Measurements from ENCODE around the gene LILRA2. TPM values are rescaled to one million over a fixed set of nuclear protein-coding genes. Genes with fewer than 3 reads are reported as not detected.
"Not testable (repeated sequence)": the region's sequence is repeated elsewhere in the genome, so short reads cannot be mapped to it uniquely, and the experiment has no call there.

Gene LILRA2
- total RNA-seq, 1 experiment from 2014 or later = not detected

DNA sequence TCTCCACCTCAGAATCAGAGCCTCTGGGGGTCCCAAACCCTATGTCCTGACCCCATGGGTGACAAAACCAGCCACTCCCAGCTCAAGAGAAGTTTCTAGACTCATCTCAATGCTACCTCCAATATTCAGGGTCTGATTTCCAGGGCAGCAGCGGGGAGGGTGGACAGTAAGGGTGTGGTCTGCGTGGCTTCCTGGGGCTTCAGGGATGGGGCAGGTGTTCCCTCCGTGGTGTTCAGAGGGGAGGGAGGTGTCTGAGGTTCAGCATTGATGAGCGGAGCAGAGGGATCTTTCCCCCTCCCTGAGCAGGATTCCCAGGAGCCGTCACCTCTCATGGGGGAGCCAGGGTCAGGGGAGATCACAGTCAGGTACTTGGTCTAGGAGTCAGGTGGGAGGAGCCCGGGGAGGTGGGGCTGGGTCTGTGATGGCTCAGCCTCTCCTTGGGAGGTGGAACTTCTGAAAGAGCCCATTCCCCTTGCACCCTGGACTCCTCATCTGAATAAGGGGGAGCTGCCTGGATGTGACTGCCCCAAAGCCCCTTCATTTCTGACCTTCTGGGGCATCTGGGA lies 2.9 kb downstream of the LILRA2 start:
- peaks cover 38% of the 10 kb centered on the region for H3K36me3 Mint-ChIP-seq
- ChIA-PET CTCF (no interaction called here), POLR2A (no interaction called here)
- TF ChIP-seq FOXP1 (CRISPR knock-in tag; IDR thresholded peaks at IDR 0.05; ENCODE audit: borderline replicate concordance) (no peak), E2F5 (CRISPR knock-in tag; IDR thresholded peaks at IDR 0.05) (no peak), PRRX2 (CRISPR knock-in tag; IDR thresholded peaks at IDR 0.05) (no peak), E2F1 (CRISPR knock-in tag; IDR thresholded peaks at IDR 0.05) (no peak), ATF3 (CRISPR knock-in tag; conservative IDR thresholded peaks at IDR 0.05) (no peak), ZNF532 (CRISPR knock-in tag; IDR thresholded peaks at IDR 0.05; ENCODE audit: borderline replicate concordance) (no peak)
- TF ChIP-seq, protein P1, sequence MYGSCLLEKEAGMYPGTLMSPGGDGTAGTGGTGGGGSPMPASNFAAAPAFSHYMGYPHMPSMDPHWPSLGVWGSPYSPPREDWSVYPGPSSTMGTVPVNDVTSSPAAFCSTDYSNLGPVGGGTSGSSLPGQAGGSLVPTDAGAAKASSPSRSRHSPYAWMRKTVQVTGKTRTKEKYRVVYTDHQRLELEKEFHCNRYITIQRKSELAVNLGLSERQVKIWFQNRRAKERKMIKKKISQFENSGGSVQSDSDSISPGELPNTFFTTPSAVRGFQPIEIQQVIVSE (CRISPR knock-in tag; IDR thresholded peaks at IDR 0.05; ENCODE audit: borderline replicate concordance) = no peak
- DNase-seq (ENCODE audit: low spot score) = no peak
- H3K4me3 Mint-ChIP-seq = no peak overlapping the region
- ATAC-seq = peak; percentile 67
- peaks cover 57% of the 10 kb centered on the region for H3K9me3 Mint-ChIP-seq
- H3K4me1 Mint-ChIP-seq = 0 out of 2 replicates have a peak, but pooled peaks cover 2% of the 10 kb centered on the region
- peaks cover 13% of the 10 kb centered on the region for H3K27me3 Mint-ChIP-seq (ENCODE audit: low read depth)
- H3K27ac Mint-ChIP-seq = no peak overlapping the region

DNA sequence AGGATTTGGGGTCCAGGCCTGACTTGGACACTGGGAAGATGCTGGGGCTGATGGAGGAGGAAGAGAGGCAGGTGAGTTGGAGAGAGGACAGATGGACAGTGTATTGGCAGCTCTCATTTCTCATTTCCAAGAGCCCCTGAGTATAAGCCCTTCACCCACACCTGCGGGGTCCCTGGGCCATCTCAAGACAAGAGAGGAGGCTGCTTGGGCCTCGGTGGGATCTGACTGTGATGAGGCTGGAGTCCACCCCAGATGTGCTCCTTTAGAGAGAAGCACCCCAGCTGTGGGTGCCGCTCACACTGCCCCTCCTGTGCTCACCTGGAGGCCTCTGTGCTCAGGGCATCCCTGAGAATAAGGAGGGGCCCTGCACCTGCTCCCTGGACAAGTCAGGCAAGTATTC lies 3.7 kb downstream of the LILRA2 start:
- POLR2A ChIA-PET = no interaction called here
- Mint-ChIP-seq H3K9me3 (peaks cover 58% of the 10 kb centered on the region), H3K4me1 (0 out of 2 replicates have a peak, but pooled peaks cover 2% of the 10 kb centered on the region), H3K27me3 (ENCODE audit: low read depth) (peaks cover 18% of the 10 kb centered on the region), H3K27ac (no peak overlapping the region), H3K4me3 (no peak overlapping the region), H3K36me3 (peaks cover 42% of the 10 kb centered on the region)
- ATAC-seq (no peak), DNase-seq (ENCODE audit: low spot score) (no peak)
- CTCF ChIA-PET = no interaction called here
- TF ChIP-seq CBFB (CRISPR knock-in tag; IDR thresholded peaks at IDR 0.05; ENCODE audit: low read depth) = no peak
- no peak for TF ChIP-seq ZNF232 (CRISPR knock-in tag; IDR thresholded peaks at IDR 0.05)
- TF ChIP-seq E2F4 (CRISPR knock-in tag; IDR thresholded peaks at IDR 0.05; ENCODE audit: borderline replicate concordance, low read depth) = no peak

DNA sequence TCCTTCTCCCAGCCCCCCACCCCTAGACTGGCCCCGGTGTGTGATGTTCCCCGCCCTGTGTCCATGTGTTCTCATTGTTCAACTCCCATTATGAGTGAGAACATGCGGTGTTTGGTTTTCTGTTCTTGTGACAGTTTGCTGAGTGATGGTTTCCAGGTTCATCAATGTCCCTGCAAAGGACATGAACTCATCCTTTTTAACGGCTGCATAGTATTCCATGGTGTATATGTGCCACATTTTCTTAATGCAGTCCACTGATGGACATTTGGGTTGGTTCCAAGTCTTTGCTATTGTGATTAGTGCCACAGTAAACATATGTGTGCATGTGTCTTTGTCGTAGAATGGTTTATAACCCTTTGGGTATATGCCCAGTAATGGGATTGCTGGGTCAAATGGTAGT lies 4.7 kb downstream of the LILRA2 start:
- H3K36me3 Mint-ChIP-seq = peaks cover 47% of the 10 kb centered on the region
- CTCF ChIA-PET = not testable (repeated sequence)

More for the DNA sequence above, 4.7 kb downstream of the LILRA2 start:
- DNase-seq (ENCODE audit: low spot score); POLR2A ChIA-PET; H3K4me1 Mint-ChIP-seq; H3K27ac Mint-ChIP-seq; ATAC-seq; H3K4me3 Mint-ChIP-seq: not testable (repeated sequence)
- peaks cover 23% of the 10 kb centered on the region for H3K27me3 Mint-ChIP-seq (ENCODE audit: low read depth)
- peaks cover 61% of the 10 kb centered on the region for H3K9me3 Mint-ChIP-seq

Data from WTC11 (cell line).